K562 (cell line): ENCODE results near the gene SRP9. TPM values are rescaled to one million over a fixed set of nuclear protein-coding genes. Genes with fewer than 3 reads are reported as not detected.

Experiments
- ATAC-seq: fragments of 200-7000 bp; cut with Tn5 transposase; 3 replicates; pipeline ENCODE4 v1.9.1; 2020; ENCODE audit warnings: moderate library complexity
- BruUV-seq: library from RNA; stranded (reverse); fragments of 400-500 nt; replicated peaks from 2 replicates; lab custom pipeline; 2021; lab: Mats Ljungman, UMichigan
- CTCF ChIA-PET: fragments of 300-600 bp; formaldehyde crosslinking; extraction: SDS; loops from one replicate; lab custom pipeline; 2021; ENCODE audit warnings: low intra/inter-chr PET ratio; lab: Yijun Ruan, JAX
- POLR2A ChIA-PET: fragments of 300-600, 350-650 bp; sonication (Branson Sonifier 250); formaldehyde crosslinking; extraction: SDS; loops from one replicate; lab custom pipeline; 2021; ENCODE audit warnings: antibody characterized with exemption, inconsistent platforms; lab: Yijun Ruan, JAX
- DNase-seq, 4 experiments: peaks; one replicate each; pipeline versions ENCODE4 v3.0.0 to v3.0.0-alpha.2; 2011 to 2018; ENCODE audit warnings: low spot score in 3 of 4, mixed read lengths in 3 of 4; ENCODE audit errors: extremely low read depth in 1 of 4
- FAIRE-seq: peaks from 2 replicates; lab custom pipeline; 2011; peaks lifted over from hg19 to GRCh38; lab: Jason Lieb, UNC
- H2AFZ ChIP-seq: 2 replicates; pipeline ENCODE4 v1.6.0; 2011; ENCODE audit warnings: low read depth, low read length, control low read depth, inconsistent platforms
- H3K27ac ChIP-seq: fragments of 200-600 bp; 3 replicates; pipeline ENCODE4 v1.8.0; 2011; ENCODE audit warnings: low read depth, mild to moderate bottlenecking, control low read depth, inconsistent platforms, low read length, moderate library complexity, mixed read lengths; ENCODE audit errors: extremely low read depth
- H3K27me3 ChIP-seq, 2 experiments: fragments of 300-600 bp in 1 of 2; 2 replicates in 1 of 2; 3 replicates in 1 of 2; pipeline versions ENCODE4 v1.6.0 to v1.8.0; 2011; ENCODE audit warnings: inconsistent platforms in 2 of 2, low read length in 2 of 2, mild to moderate bottlenecking in 1 of 2, mixed read lengths in 1 of 2, moderate library complexity in 1 of 2; ENCODE audit not compliant: control insufficient read depth in 2 of 2, insufficient read depth in 2 of 2
- H3K36me3 ChIP-seq: fragments of 300-600 bp; 3 replicates; pipeline ENCODE4 v1.8.0; 2011; ENCODE audit warnings: mild to moderate bottlenecking, low read length, inconsistent platforms; ENCODE audit not compliant: control insufficient read depth, insufficient read depth
- H3K4me1 ChIP-seq, 2 experiments: fragments of 200-600 bp in 1 of 2; replicated peaks in 1 of 2; 2 replicates in 1 of 2; 3 replicates in 1 of 2; pipeline versions ENCODE4 v1.5.1 to v1.8.0; 2011; ENCODE audit warnings: inconsistent platforms in 2 of 2, low read length in 2 of 2, mild to moderate bottlenecking in 1 of 2, mixed read lengths in 1 of 2, moderate library complexity in 1 of 2; ENCODE audit not compliant: control insufficient read depth in 2 of 2, insufficient read depth in 2 of 2
- H3K4me2 ChIP-seq: 2 replicates; pipeline ENCODE4 v1.6.1; 2011; ENCODE audit warnings: low read length, control low read depth, inconsistent platforms, mixed read lengths; ENCODE audit not compliant: insufficient read depth
- H3K4me3 ChIP-seq: fragments of 200-600 bp; sonication (generic), shearing (Covaris generic); 2 replicates; pipeline ENCODE4 v1.5.1; 2016; ENCODE audit warnings: control low read depth, inconsistent platforms
- H3K79me2 ChIP-seq: fragments of 200-600 bp; 3 replicates; pipeline ENCODE4 v1.8.0; 2011; ENCODE audit warnings: low read length, inconsistent platforms; ENCODE audit not compliant: control insufficient read depth, insufficient read depth
- H3K9ac ChIP-seq, 2 experiments: 2 replicates each; pipeline versions ENCODE4 v1.6.0 to v1.6.1; 2011; ENCODE audit warnings: low read depth in 2 of 2, low read length in 2 of 2, control low read depth in 1 of 2, inconsistent platforms in 1 of 2, mild to moderate bottlenecking in 1 of 2, mixed read lengths in 1 of 2; ENCODE audit not compliant: insufficient read depth in 1 of 2
- H3K9me1 ChIP-seq: one replicate; pipeline ENCODE4 v1.6.0; 2011; ENCODE audit warnings: inconsistent platforms, mild to moderate bottlenecking, low read length, moderate library complexity; ENCODE audit not compliant: control insufficient read depth, insufficient read depth
- H3K9me3 ChIP-seq: replicated peaks from 2 replicates; pipeline ENCODE4 v1.5.1; 2011; ENCODE audit warnings: low read depth, low read length, inconsistent platforms; ENCODE audit not compliant: control insufficient read depth, insufficient read depth
- H4K20me1 ChIP-seq: replicated peaks from 2 replicates; pipeline ENCODE4 v1.6.1; 2011; ENCODE audit warnings: low read length, inconsistent platforms, mixed read lengths; ENCODE audit not compliant: control insufficient read depth, insufficient read depth
- CAMTA2 ChIP-seq: fragments of 250-450 bp; sonication (Bioruptor Pico); conservative IDR thresholded peaks from 2 replicates; pipeline ENCODE4 v1.5.1; 2022
- CBX1 ChIP-seq: sonication (generic); IDR thresholded peaks from 2 replicates; pipeline ENCODE4 v1.6.1; 2016; ENCODE audit warnings: antibody characterized with exemption, low read depth, mild to moderate bottlenecking
- KLF10 ChIP-seq: fragments of 250-450 bp; sonication (Bioruptor Pico); IDR thresholded peaks from 2 replicates; pipeline ENCODE4 v1.6.1; 2021; ENCODE audit warnings: matching md5 sums
- PHB ChIP-seq: fragments of 250-450 bp; sonication (Bioruptor Pico); IDR thresholded peaks from 2 replicates; pipeline ENCODE4 v1.5.0; 2021
- PRMT5 ChIP-seq: sonication (generic); formaldehyde crosslinking; IDR thresholded peaks from 2 replicates; pipeline ENCODE4 v1.5.0; 2020; ENCODE audit warnings: missing genetic modification reagents
- SFPQ ChIP-seq: fragments of 200-400 bp; formaldehyde crosslinking; IDR thresholded peaks from 2 replicates; pipeline ENCODE4 v1.6.1; 2017; ENCODE audit warnings: mild to moderate bottlenecking, low read depth, low read length, moderate library complexity
- TFAM ChIP-seq: fragments of 250-450 bp; sonication (Bioruptor Pico); conservative IDR thresholded peaks from 2 replicates; pipeline ENCODE4 v1.5.0; 2021; ENCODE audit warnings: mild to moderate bottlenecking, moderate library complexity
- ZNF561 ChIP-seq: fragments of 450-650 bp; formaldehyde crosslinking; conservative IDR thresholded peaks from 2 replicates; pipeline ENCODE4 v1.4.0; 2020; ENCODE audit warnings: mild to moderate bottlenecking, moderate library complexity
- ZNF77 ChIP-seq: fragments of 250-450 bp; sonication (Bioruptor Pico); IDR thresholded peaks from 2 replicates; pipeline ENCODE4 v1.5.0; 2020
- WGBS: fragments of 100-300 bp; shearing (Covaris generic); methylation state at CpG from one replicate; pipeline ENCODE4 v1.1.6; 2016; ENCODE audit warnings: low coverage, mixed read lengths; ENCODE audit not compliant: insufficient coverage; ENCODE audit errors: missing lambda C conversion rate; 5-methylcytosine and 5-hydroxymethylcytosine counted together
- in situ Hi-C: fragments of 300-500 bp; cut with MboI; formaldehyde crosslinking; loops from 4 replicates; pipeline ENCODE4 v1.15.0; 2018; ENCODE audit warnings: inconsistent platforms, mixed read lengths
- intact Hi-C: fragments of 100-400 bp; cut with micrococcal nuclease; formaldehyde crosslinking; loops from 2 replicates; pipeline ENCODE4 v1.14.2; 2022
- polyA plus RNA-seq, 8 experiments: library from polyadenylated mRNA; depleted of rRNA in 4 of 8; stranded (reverse) in 5 of 8; unstranded in 3 of 8; fragments of >200 nt; fragmentation: Nextera tagmentation in 2 of 8; fragmentation: Illumina TruSeq in 1 of 8; extraction: Ambion mirVana in 2 of 8; extraction: Trizol in 1 of 8; gene quantifications; 2 replicates each; pipeline versions ENCODE4 v1.2.1 to v1.2.3, GENCODE V29; 2011 to 2014; ENCODE audit warnings: inconsistent platforms in 1 of 8, missing spikeins in 1 of 8
- total RNA-seq, 7 experiments: library from RNA; depleted of rRNA in 6 of 7; stranded (reverse); fragments of >200 nt in 6 of 7; fragmentation: Illumina TruSeq in 2 of 7; extraction: Trizol in 2 of 7; gene quantifications; 2 replicates each; pipeline versions ENCODE4 v1.2.1 to v1.2.3, GENCODE V29; 2011 to 2021; ENCODE audit warnings: low replicate concordance in 1 of 7
- TF ChIP-seq, protein P1 (sequence below): IDR thresholded peaks from 3 replicates; pipeline ENCODE4 v1.6.1; 2011; ENCODE audit warnings: borderline replicate concordance, mild to moderate bottlenecking, moderate library complexity; ENCODE audit not compliant: insufficient read length; ENCODE audit errors: extremely low read depth
- TF ChIP-seq, protein P2 (sequence below): fragments of 250-450 bp; sonication (Bioruptor Pico); IDR thresholded peaks from 2 replicates; pipeline ENCODE4 v1.8.0; 2022; ENCODE audit warnings: inconsistent platforms, mild to moderate bottlenecking, moderate library complexity, borderline replicate concordance
- TF ChIP-seq, protein P3 (sequence below): sonication (generic); formaldehyde crosslinking; IDR thresholded peaks from 2 replicates; pipeline ENCODE4 v1.8.1; 2022; ENCODE audit warnings: missing genetic modification reagents
- TF ChIP-seq, protein P4 (sequence below): fragments of 250-450 bp; sonication (Bioruptor Pico); IDR thresholded peaks from 2 replicates; pipeline ENCODE4 v1.5.0; 2020; ENCODE audit warnings: mild to moderate bottlenecking, borderline replicate concordance

The SRP9 gene
- total and polyA plus RNA-seq, 9 of the 15 experiments (the other 6 are each of a cell fraction or from before 2014, with no cell fraction given) = 273 to 1,892 (median 668) TPM

- WGBS = 4% methylated on average over 3 of the region's 3 CpGs
- Histone ChIP-seq H3K9me1 (no peaks in the 10 kb centered on the region), H3K79me2 (no peaks in the 10 kb centered on the region), H3K27me3 (peaks cover 42 to 72% of the 10 kb centered on the region in 2 experiments), H3K4me3 (no peak overlapping the region), H3K9me3 (no peaks in the 10 kb centered on the region), H3K4me1 (peaks cover 0 to 5% of the 10 kb centered on the region in 2 experiments; a peak in 2 of 5 replicates), H3K9ac (no peak overlapping the region), H3K27ac (no peak overlapping the region), H3K4me2 (no peak overlapping the region), H4K20me1 (peaks cover 5% of the 10 kb centered on the region; the same call in 1 of the 2 replicates), H3K36me3 (no peaks in the 10 kb centered on the region), H2AFZ (no peak overlapping the region)
- in situ Hi-C loops = no loop called here
- ChIA-PET CTCF (no interaction called here), POLR2A (interaction anchor here (0.8 to 1.0 kb wide), 3 partner anchors 8 to 31 kb away, joined by 3 to 4 read pairs (median 4); no protein-coding TSS in a partner anchor)
- ATAC-seq (no peak), DNase-seq (no peak), FAIRE-seq (no peak)
- BruUV-seq = no TSS peak
- intact Hi-C loops = no loop called here
- TF ChIP-seq, protein P1, sequence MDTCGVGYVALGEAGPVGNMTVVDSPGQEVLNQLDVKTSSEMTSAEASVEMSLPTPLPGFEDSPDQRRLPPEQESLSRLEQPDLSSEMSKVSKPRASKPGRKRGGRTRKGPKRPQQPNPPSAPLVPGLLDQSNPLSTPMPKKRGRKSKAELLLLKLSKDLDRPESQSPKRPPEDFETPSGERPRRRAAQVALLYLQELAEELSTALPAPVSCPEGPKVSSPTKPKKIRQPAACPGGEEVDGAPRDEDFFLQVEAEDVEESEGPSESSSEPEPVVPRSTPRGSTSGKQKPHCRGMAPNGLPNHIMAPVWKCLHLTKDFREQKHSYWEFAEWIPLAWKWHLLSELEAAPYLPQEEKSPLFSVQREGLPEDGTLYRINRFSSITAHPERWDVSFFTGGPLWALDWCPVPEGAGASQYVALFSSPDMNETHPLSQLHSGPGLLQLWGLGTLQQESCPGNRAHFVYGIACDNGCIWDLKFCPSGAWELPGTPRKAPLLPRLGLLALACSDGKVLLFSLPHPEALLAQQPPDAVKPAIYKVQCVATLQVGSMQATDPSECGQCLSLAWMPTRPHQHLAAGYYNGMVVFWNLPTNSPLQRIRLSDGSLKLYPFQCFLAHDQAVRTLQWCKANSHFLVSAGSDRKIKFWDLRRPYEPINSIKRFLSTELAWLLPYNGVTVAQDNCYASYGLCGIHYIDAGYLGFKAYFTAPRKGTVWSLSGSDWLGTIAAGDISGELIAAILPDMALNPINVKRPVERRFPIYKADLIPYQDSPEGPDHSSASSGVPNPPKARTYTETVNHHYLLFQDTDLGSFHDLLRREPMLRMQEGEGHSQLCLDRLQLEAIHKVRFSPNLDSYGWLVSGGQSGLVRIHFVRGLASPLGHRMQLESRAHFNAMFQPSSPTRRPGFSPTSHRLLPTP = no peak
- TF ChIP-seq TFAM (CRISPR knock-in tag) (no peak), KLF10 (CRISPR knock-in tag) (no peak), PRMT5 (CRISPR knock-in tag) (no peak), ZNF561 (CRISPR knock-in tag) (no peak), SFPQ (no peak), ZNF77 (CRISPR knock-in tag) (no peak), CBX1 (no peak), CAMTA2 (CRISPR knock-in tag) (no peak), PHB (CRISPR knock-in tag) (no peak)
- TF ChIP-seq, protein P2, sequence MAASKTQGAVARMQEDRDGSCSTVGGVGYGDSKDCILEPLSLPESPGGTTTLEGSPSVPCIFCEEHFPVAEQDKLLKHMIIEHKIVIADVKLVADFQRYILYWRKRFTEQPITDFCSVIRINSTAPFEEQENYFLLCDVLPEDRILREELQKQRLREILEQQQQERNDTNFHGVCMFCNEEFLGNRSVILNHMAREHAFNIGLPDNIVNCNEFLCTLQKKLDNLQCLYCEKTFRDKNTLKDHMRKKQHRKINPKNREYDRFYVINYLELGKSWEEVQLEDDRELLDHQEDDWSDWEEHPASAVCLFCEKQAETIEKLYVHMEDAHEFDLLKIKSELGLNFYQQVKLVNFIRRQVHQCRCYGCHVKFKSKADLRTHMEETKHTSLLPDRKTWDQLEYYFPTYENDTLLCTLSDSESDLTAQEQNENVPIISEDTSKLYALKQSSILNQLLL = no peak
- TF ChIP-seq, protein P3, sequence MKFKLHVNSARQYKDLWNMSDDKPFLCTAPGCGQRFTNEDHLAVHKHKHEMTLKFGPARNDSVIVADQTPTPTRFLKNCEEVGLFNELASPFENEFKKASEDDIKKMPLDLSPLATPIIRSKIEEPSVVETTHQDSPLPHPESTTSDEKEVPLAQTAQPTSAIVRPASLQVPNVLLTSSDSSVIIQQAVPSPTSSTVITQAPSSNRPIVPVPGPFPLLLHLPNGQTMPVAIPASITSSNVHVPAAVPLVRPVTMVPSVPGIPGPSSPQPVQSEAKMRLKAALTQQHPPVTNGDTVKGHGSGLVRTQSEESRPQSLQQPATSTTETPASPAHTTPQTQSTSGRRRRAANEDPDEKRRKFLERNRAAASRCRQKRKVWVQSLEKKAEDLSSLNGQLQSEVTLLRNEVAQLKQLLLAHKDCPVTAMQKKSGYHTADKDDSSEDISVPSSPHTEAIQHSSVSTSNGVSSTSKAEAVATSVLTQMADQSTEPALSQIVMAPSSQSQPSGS (CRISPR knock-in tag) = no peak
- TF ChIP-seq, protein P4, sequence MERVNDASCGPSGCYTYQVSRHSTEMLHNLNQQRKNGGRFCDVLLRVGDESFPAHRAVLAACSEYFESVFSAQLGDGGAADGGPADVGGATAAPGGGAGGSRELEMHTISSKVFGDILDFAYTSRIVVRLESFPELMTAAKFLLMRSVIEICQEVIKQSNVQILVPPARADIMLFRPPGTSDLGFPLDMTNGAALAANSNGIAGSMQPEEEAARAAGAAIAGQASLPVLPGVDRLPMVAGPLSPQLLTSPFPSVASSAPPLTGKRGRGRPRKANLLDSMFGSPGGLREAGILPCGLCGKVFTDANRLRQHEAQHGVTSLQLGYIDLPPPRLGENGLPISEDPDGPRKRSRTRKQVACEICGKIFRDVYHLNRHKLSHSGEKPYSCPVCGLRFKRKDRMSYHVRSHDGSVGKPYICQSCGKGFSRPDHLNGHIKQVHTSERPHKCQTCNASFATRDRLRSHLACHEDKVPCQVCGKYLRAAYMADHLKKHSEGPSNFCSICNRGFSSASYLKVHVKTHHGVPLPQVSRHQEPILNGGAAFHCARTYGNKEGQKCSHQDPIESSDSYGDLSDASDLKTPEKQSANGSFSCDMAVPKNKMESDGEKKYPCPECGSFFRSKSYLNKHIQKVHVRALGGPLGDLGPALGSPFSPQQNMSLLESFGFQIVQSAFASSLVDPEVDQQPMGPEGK (CRISPR knock-in tag) = no peak
Measured at GRCh38 chr1:225749706-225750105, 27.9 kb upstream of the SRP9 start.
